Endothelial cell of umbilical vein (primary cell): ENCODE results near the gene PTPRU. TPM values are rescaled to one million over a fixed set of nuclear protein-coding genes. Genes with fewer than 3 reads are reported as not detected.

Experiments
- BruUV-seq: library from RNA; stranded (reverse); fragments of 400-500 nt; replicated peaks from 2 replicates; lab custom pipeline; 2021; lab: Mats Ljungman, UMichigan
- CTCF ChIA-PET: fragments of 300-600, 350-600 bp; sonication (Branson Sonifier 250); formaldehyde crosslinking; loops from one replicate; lab custom pipeline; 2021; ENCODE audit warnings: antibody characterized with exemption, inconsistent platforms; lab: Charles Lee
- POLR2A ChIA-PET: fragments of 300-600, 350-600 bp; sonication (Branson Sonifier 250); formaldehyde crosslinking; loops from one replicate; lab custom pipeline; 2021; ENCODE audit warnings: antibody characterized with exemption, inconsistent platforms; lab: Charles Lee
- DNase-seq: peaks from one replicate; pipeline ENCODE4 v3.0.0-alpha.2; 2011; ENCODE audit warnings: low read depth, low spot score
- FAIRE-seq: peaks from 2 replicates; lab custom pipeline; 2011; peaks lifted over from hg19 to GRCh38; lab: Jason Lieb, UNC
- H2AFZ ChIP-seq: 2 replicates; pipeline ENCODE4 v1.6.0; 2012; ENCODE audit warnings: low read depth, low read length, control low read depth, inconsistent platforms
- H3K27ac ChIP-seq: 2 replicates; pipeline ENCODE4 v1.5.1; 2011; ENCODE audit warnings: low read depth, mild to moderate bottlenecking, control low read depth, low read length, moderate library complexity; ENCODE audit not compliant: insufficient read depth
- H3K27me3 ChIP-seq, 2 experiments: 2 replicates each; pipeline versions ENCODE4 v1.6.0 to v1.6.1; 2011; ENCODE audit warnings: low read length in 2 of 2, mixed read lengths in 1 of 2; ENCODE audit not compliant: control insufficient read depth in 2 of 2, insufficient read depth in 2 of 2
- H3K36me3 ChIP-seq, 2 experiments: 2 replicates in 1 of 2; 3 replicates in 1 of 2; pipeline ENCODE4 v1.5.1; 2011; ENCODE audit warnings: low read length in 2 of 2, mild to moderate bottlenecking in 1 of 2, moderate library complexity in 1 of 2; ENCODE audit not compliant: control insufficient read depth in 2 of 2, insufficient read depth in 2 of 2; ENCODE audit errors: extremely low read depth in 1 of 2
- H3K4me1 ChIP-seq: 3 replicates; pipeline ENCODE4 v1.5.1; 2011; ENCODE audit warnings: mild to moderate bottlenecking, low read length; ENCODE audit not compliant: control insufficient read depth, insufficient read depth; ENCODE audit errors: extremely low read depth
- H3K4me2 ChIP-seq: 2 replicates; pipeline ENCODE4 v1.6.1; 2011; ENCODE audit warnings: low read length, control low read depth, mixed read lengths; ENCODE audit not compliant: insufficient read depth
- H3K4me3 ChIP-seq, 3 experiments: fragments of 200-600 bp in 1 of 3; sonication (generic), shearing (Covaris generic) in 1 of 3; replicated peaks in 1 of 3; 2 replicates each; pipeline ENCODE4 v1.5.1; 2011 to 2016; ENCODE audit warnings: control low read depth in 3 of 3, low read length in 3 of 3, mild to moderate bottlenecking in 2 of 3, inconsistent platforms in 1 of 3, low read depth in 1 of 3, moderate library complexity in 1 of 3; ENCODE audit not compliant: insufficient read depth in 1 of 3
- H3K79me2 ChIP-seq: 2 replicates; pipeline ENCODE4 v1.6.0; 2012; ENCODE audit warnings: low read length, inconsistent platforms; ENCODE audit not compliant: control insufficient read depth, insufficient read depth
- H3K9ac ChIP-seq: replicated peaks from 2 replicates; pipeline ENCODE3; 2011; ENCODE audit warnings: low read length, control low read depth; ENCODE audit not compliant: insufficient read depth; ENCODE audit errors: extremely low read depth
- H3K9me1 ChIP-seq: replicated peaks from 3 replicates; pipeline ENCODE4 v1.6.0; 2011; ENCODE audit warnings: mild to moderate bottlenecking, low read length; ENCODE audit not compliant: control insufficient read depth, insufficient read depth; ENCODE audit errors: extremely low read depth
- H3K9me3 ChIP-seq: replicated peaks from 2 replicates; pipeline ENCODE4 v1.5.1; 2012; ENCODE audit warnings: low read length, inconsistent platforms; ENCODE audit not compliant: control insufficient read depth, insufficient read depth
- H4K20me1 ChIP-seq: replicated peaks from 2 replicates; pipeline ENCODE3; 2011; ENCODE audit warnings: mild to moderate bottlenecking, low read length; ENCODE audit not compliant: control insufficient read depth, insufficient read depth; ENCODE audit errors: extremely low read depth
- EZH2 ChIP-seq: IDR thresholded peaks from 2 replicates; pipeline ENCODE4 v1.6.1; 2012; ENCODE audit warnings: borderline replicate concordance, low read depth, mild to moderate bottlenecking, moderate library complexity, low read length, inconsistent platforms; ENCODE audit not compliant: severe bottlenecking
- FOS ChIP-seq: IDR thresholded peaks from 2 replicates; pipeline ENCODE4 v1.6.1; 2011; ENCODE audit warnings: mild to moderate bottlenecking, low read length, moderate library complexity, borderline replicate concordance; ENCODE audit not compliant: insufficient read depth
- GATA2 ChIP-seq: IDR thresholded peaks from 2 replicates; pipeline ENCODE4 v1.7.0; 2011; ENCODE audit warnings: low read depth, mild to moderate bottlenecking, moderate library complexity, mixed read lengths, low read length; ENCODE audit not compliant: insufficient read length, insufficient read depth
- JUN ChIP-seq: IDR thresholded peaks from 2 replicates; pipeline ENCODE4 v1.6.1; 2011; ENCODE audit warnings: borderline replicate concordance, low read depth; ENCODE audit not compliant: insufficient read length, insufficient read depth
- MYC ChIP-seq: IDR thresholded peaks from one replicate; pipeline ENCODE4 v1.6.1; 2011; ENCODE audit warnings: mild to moderate bottlenecking, low read depth, low read length
- POLR2A ChIP-seq: IDR thresholded peaks from 2 replicates; pipeline ENCODE4 v1.6.1; 2012; ENCODE audit warnings: low read depth, mild to moderate bottlenecking, control low read depth, low read length
- POLR2AphosphoS5 ChIP-seq: IDR thresholded peaks from 2 replicates; pipeline ENCODE4 v1.6.1; 2012; ENCODE audit warnings: low read depth, mild to moderate bottlenecking, control low read depth, low read length, moderate library complexity; ENCODE audit not compliant: insufficient read depth
- dilution Hi-C: fragments of 300-500 bp; cut with MboI; formaldehyde crosslinking; loops from one replicate; pipeline ENCODE4 v1.15.0; 2019; ENCODE audit warnings: low sequenced_read_pairs; ENCODE audit not compliant: extremely low pct_ligation_motif_present
- intact Hi-C: fragments of 100-400 bp; cut with micrococcal nuclease; formaldehyde crosslinking; loops from one replicate; pipeline ENCODE4 v1.10.0; 2022
- polyA plus RNA-seq, 4 experiments: library from polyadenylated mRNA; depleted of rRNA in 3 of 4; stranded (reverse) in 3 of 4; unstranded in 1 of 4; fragments of >200 nt; gene quantifications; 2 replicates each; pipeline versions ENCODE4 v1.2.1 to v1.2.3, GENCODE V29; 2011 to 2012; ENCODE audit warnings: missing spikeins in 1 of 4
- total RNA-seq: library from RNA; stranded (reverse); gene quantifications from 2 replicates; pipeline ENCODE4 v1.2.3, GENCODE V29; 2021
- TF ChIP-seq, protein P1 (sequence below), 2 donors: IDR thresholded peaks; 1 replicate in 1 of 2; 2 replicates in 1 of 2; pipeline ENCODE4 v1.5.1; 2011; ENCODE audit warnings: low read length in 2 of 2, mild to moderate bottlenecking in 2 of 2, moderate library complexity in 2 of 2, control low read depth in 1 of 2, inconsistent platforms in 1 of 2, low read depth in 1 of 2; ENCODE audit not compliant: insufficient read depth in 1 of 2; ENCODE audit errors: extremely low read depth in 1 of 2
- TF ChIP-seq, protein P2 (sequence below): IDR thresholded peaks from 2 replicates; pipeline ENCODE4 v1.6.1; 2011; ENCODE audit not compliant: insufficient read depth, insufficient read length

The PTPRU gene
- total and polyA plus RNA-seq, 2 donors (not counting 3 experiments of a cell fraction or from before 2014, with no cell fraction given) = 0.58 to 2.6 TPM

DNA sequence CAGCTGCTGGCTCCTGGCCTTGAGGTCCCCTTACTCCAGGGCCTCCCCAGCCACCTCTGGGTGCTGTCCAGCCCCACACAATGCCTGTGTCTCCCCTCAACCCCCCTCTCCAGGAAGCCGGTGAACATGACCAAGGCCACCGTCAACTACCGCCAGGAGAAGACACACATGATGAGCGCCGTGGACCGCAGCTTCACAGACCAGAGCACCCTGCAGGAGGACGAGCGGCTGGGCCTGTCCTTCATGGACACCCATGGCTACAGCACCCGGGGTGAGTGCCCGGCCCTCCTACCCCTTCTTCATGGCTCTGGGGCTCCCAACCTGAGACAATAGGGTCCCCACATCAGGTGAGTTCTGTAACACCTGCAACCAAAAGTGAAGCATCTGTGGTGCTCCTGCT lies 55.4 kb downstream of the PTPRU start:
- H3K9me1 ChIP-seq = no peaks in the 10 kb centered on the region
- no peak overlapping the region for H3K4me2 ChIP-seq
- no TSS peak for BruUV-seq
- H3K27me3 ChIP-seq = no peaks in the 10 kb centered on the region
- no peaks in the 10 kb centered on the region for H4K20me1 ChIP-seq
- ChIA-PET CTCF (no interaction called here), POLR2A (no interaction called here)
- H3K27ac ChIP-seq = no peak overlapping the region
- H3K9me3 ChIP-seq = no peaks in the 10 kb centered on the region
- dilution Hi-C loops = no loop called here
- FAIRE-seq = no peak
- H3K36me3 ChIP-seq = no peaks in the 10 kb centered on the region
- TF ChIP-seq, protein P1, sequence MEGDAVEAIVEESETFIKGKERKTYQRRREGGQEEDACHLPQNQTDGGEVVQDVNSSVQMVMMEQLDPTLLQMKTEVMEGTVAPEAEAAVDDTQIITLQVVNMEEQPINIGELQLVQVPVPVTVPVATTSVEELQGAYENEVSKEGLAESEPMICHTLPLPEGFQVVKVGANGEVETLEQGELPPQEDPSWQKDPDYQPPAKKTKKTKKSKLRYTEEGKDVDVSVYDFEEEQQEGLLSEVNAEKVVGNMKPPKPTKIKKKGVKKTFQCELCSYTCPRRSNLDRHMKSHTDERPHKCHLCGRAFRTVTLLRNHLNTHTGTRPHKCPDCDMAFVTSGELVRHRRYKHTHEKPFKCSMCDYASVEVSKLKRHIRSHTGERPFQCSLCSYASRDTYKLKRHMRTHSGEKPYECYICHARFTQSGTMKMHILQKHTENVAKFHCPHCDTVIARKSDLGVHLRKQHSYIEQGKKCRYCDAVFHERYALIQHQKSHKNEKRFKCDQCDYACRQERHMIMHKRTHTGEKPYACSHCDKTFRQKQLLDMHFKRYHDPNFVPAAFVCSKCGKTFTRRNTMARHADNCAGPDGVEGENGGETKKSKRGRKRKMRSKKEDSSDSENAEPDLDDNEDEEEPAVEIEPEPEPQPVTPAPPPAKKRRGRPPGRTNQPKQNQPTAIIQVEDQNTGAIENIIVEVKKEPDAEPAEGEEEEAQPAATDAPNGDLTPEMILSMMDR (IDR thresholded peaks at IDR 0.05; ENCODE audit: extremely low read depth in 1 of 2, insufficient read depth in 1 of 2, low read depth in 1 of 2, low read length in 2 of 2) = no peak
- TF ChIP-seq JUN = no peak
- no peak for TF ChIP-seq FOS
- no peak for TF ChIP-seq POLR2A
- TF ChIP-seq MYC = no peak
- TF ChIP-seq, protein P2, sequence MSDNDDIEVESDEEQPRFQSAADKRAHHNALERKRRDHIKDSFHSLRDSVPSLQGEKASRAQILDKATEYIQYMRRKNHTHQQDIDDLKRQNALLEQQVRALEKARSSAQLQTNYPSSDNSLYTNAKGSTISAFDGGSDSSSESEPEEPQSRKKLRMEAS = no peak
- no peak for TF ChIP-seq POLR2AphosphoS5
- TF ChIP-seq GATA2 = no peak
- TF ChIP-seq EZH2 = no peak
- H3K4me3 ChIP-seq = no peak overlapping the region
- no peaks in the 10 kb centered on the region for H3K4me1 ChIP-seq
- H3K79me2 ChIP-seq = no peaks in the 10 kb centered on the region
- no peak for DNase-seq
- H3K9ac ChIP-seq = no peak overlapping the region
- intact Hi-C loops = no loop called here
- no peak overlapping the region for H2AFZ ChIP-seq
